ACHN (cell line): Measurements from ENCODE around the gene INVS.

ENCODE experiments used
- DNase-seq: peaks from one replicate; pipeline ENCODE4 v3.0.0-alpha.2; 2015
- in situ Hi-C: cut with HindIII; loops from 2 replicates; pipeline ENCODE4 v1.10.0; 2017; ENCODE audit warnings: low sequenced_read_pairs, low pct_ligation_motif_present, low pct_unique_long_range_greater_than_20kb

Gene INVS

GRCh38 chr9:100350188-100350587 lies 251.1 kb downstream of the INVS start:
- in situ Hi-C loops, result no loop called here
- DNase-seq, result peak; percentile 18
